ENCODE measurements around the gene WNT9B.
A peak's percentile ranks its signal among the peaks of the same experiment; 100 is the strongest.

Gene WNT9B

DNA sequence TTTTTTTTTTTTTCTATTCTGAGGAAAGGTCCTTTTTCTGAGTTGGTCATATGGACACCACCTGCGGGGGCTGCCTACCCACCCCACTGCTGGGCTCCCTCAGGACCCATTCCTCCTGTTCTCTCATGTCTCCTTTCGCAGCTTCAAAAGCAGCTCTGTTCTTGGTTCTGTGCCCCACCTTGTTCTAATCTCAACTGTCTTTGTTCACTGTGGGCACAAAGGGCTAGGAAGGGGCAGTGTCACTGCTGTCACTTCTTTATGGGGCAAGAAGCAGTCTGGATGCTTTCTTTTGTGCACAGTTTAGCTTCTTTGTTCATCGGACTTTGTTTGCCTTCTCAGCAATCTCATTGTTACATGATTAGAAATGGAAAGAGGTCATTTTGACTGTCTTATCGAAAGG is 78.7 kb downstream of the WNT9B start:
- DNase-seq = no peak
- Histone ChIP-seq H3K27me3 (replicated peaks) (no peaks in the 10 kb centered on the region), H3K4me3 (ENCODE audit: low read depth, low read length) (no peak overlapping the region), H3K27ac (no peak overlapping the region), H3K36me3 (replicated peaks) (peaks cover 39% of the 10 kb centered on the region)
- in situ Hi-C loops (cut with HindIII; ENCODE audit: low pct_ligation_motif_present, low sequenced_read_pairs) = no loop called here
- TF ChIP-seq, protein P1, sequence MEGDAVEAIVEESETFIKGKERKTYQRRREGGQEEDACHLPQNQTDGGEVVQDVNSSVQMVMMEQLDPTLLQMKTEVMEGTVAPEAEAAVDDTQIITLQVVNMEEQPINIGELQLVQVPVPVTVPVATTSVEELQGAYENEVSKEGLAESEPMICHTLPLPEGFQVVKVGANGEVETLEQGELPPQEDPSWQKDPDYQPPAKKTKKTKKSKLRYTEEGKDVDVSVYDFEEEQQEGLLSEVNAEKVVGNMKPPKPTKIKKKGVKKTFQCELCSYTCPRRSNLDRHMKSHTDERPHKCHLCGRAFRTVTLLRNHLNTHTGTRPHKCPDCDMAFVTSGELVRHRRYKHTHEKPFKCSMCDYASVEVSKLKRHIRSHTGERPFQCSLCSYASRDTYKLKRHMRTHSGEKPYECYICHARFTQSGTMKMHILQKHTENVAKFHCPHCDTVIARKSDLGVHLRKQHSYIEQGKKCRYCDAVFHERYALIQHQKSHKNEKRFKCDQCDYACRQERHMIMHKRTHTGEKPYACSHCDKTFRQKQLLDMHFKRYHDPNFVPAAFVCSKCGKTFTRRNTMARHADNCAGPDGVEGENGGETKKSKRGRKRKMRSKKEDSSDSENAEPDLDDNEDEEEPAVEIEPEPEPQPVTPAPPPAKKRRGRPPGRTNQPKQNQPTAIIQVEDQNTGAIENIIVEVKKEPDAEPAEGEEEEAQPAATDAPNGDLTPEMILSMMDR (IDR thresholded peaks at IDR 0.05; ENCODE audit: low read depth, low read length, missing control alignments) = no peak

DNA sequence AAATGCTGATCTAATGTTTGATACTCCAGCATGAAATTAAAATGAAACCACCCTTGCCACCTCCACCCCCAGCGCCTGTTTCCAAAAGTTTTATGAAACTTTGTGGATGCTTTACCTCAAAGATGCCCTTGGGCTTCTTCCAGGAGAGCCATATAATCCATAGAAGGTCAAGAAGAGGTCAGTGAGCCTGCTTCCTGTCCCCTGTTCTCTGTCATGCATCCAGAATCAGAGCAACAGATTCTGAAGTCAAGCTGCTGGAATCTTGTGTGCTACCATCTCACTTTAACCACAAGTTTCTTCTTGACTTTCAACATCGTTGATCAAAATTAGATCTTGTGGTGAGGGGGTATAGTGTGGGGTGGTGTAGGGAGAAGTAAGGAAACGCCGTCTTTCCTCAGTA is 80.2 kb downstream of the WNT9B start:
- TF ChIP-seq, protein P1 (IDR thresholded peaks at IDR 0.05; ENCODE audit: low read depth, low read length, missing control alignments) = no peak
- DNase-seq = no peak
- Histone ChIP-seq H3K27ac (no peak overlapping the region), H3K27me3 (replicated peaks) (no peaks in the 10 kb centered on the region), H3K36me3 (replicated peaks) (peaks cover 55% of the 10 kb centered on the region), H3K4me3 (ENCODE audit: low read depth, low read length) (no peak overlapping the region)
- in situ Hi-C loops (cut with HindIII; ENCODE audit: low pct_ligation_motif_present, low sequenced_read_pairs) = no loop called here

DNA sequence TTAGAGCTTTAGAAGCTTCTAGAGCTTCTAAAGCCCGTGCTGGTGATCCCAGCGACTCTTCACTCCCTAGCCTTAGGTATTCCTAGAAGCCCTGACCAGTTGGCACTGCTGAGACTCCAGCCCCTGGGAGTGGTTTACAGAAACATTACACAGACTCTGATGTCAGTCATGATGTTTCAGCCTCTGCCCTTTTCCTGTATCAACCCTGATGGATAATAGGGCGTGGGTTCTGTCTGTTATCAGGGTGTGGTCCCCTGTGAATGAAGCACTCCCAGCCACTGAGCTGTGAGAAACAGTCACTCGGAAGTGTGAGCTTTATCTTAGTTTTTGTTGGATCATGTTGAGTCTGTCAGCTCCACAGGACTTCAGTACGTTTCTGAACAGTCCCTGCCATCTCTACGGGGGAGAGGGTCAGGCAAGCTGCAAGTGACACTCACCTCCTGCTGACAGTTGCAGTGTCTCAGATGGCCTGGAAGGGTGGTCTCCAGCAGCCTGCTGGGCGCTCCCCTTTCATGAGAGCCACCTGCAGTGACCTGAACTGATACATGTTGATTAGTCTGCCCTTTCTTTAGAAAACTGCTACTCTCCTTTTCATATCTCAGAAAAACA is 84.4 kb downstream of the WNT9B start:
- peak overlapping the region; percentile 40 for H3K27ac ChIP-seq
- peaks cover 81% of the 10 kb centered on the region for H3K36me3 ChIP-seq (replicated peaks)
- TF ChIP-seq, protein P1 (IDR thresholded peaks at IDR 0.05; ENCODE audit: low read depth, low read length, missing control alignments) = no peak
- no peak overlapping the region for H3K4me3 ChIP-seq (ENCODE audit: low read depth, low read length)
- peak; percentile 28 for DNase-seq
- in situ Hi-C loops (cut with HindIII; ENCODE audit: low pct_ligation_motif_present, low sequenced_read_pairs) = no loop called here
- no peaks in the 10 kb centered on the region for H3K27me3 ChIP-seq (replicated peaks)
